ENCODE measurements around the gene LRMDA.

Gene LRMDA

GRCh38 chr10:76440426-76440825, 1009.0 kb downstream of the LRMDA start:
- DNase-seq (ENCODE audit: low read depth) = no peak

- no peak for DNase-seq (ENCODE audit: low read depth)
Observed at GRCh38 chr10:76442113-76442512, 1010.7 kb downstream of the LRMDA start.

GRCh38 chr10:76444034-76444800, 1012.8 kb downstream of the LRMDA start:
- no peak for DNase-seq (ENCODE audit: low read depth)

GRCh38 chr10:76447578-76447977, 1016.2 kb downstream of the LRMDA start:
- DNase-seq (ENCODE audit: low read depth) = no peak

GRCh38 chr10:76451911-76452310, 1020.5 kb downstream of the LRMDA start:
- DNase-seq (ENCODE audit: low read depth) = no peak

- DNase-seq (ENCODE audit: low read depth) = no peak
Observed at GRCh38 chr10:76453332-76453731, 1021.9 kb downstream of the LRMDA start.

GRCh38 chr10:76453997-76454396, 1022.6 kb downstream of the LRMDA start:
- no peak for DNase-seq (ENCODE audit: low read depth)

- DNase-seq (ENCODE audit: low read depth) = no peak
Observed at GRCh38 chr10:76454506-76455140, 1023.2 kb downstream of the LRMDA start.

- DNase-seq (ENCODE audit: low read depth) = no peak
Observed at GRCh38 chr10:76456197-76456596, 1024.8 kb downstream of the LRMDA start.

GRCh38 chr10:76459016-76459730, 1027.7 kb downstream of the LRMDA start:
- no peak for DNase-seq (ENCODE audit: low read depth)

- no peak for DNase-seq (ENCODE audit: low read depth)
Observed at GRCh38 chr10:76461024-76461423, 1029.6 kb downstream of the LRMDA start.

- DNase-seq (ENCODE audit: low read depth) = no peak
Observed at GRCh38 chr10:76463111-76463510, 1031.7 kb downstream of the LRMDA start.

GRCh38 chr10:76466836-76467503, 1035.5 kb downstream of the LRMDA start:
- DNase-seq (ENCODE audit: low read depth) = no peak

GRCh38 chr10:76469675-76470074, 1038.3 kb downstream of the LRMDA start:
- DNase-seq (ENCODE audit: low read depth) = no peak

- no peak for DNase-seq (ENCODE audit: low read depth)
Observed at GRCh38 chr10:76479103-76479790, 1047.8 kb downstream of the LRMDA start.

GRCh38 chr10:76481178-76481577, 1049.8 kb downstream of the LRMDA start:
- no peak for DNase-seq (ENCODE audit: low read depth)

GRCh38 chr10:76487582-76487981, 1056.2 kb downstream of the LRMDA start:
- DNase-seq (ENCODE audit: low read depth) = no peak

GRCh38 chr10:76488602-76489001, 1057.2 kb downstream of the LRMDA start:
- no peak for DNase-seq (ENCODE audit: low read depth)

GRCh38 chr10:76491216-76491615, 1059.8 kb downstream of the LRMDA start:
- no peak for DNase-seq (ENCODE audit: low read depth)

GRCh38 chr10:76492026-76492425, 1060.6 kb downstream of the LRMDA start:
- DNase-seq (ENCODE audit: low read depth) = no peak

GRCh38 chr10:76492678-76493472, 1061.5 kb downstream of the LRMDA start:
- no peak for DNase-seq (ENCODE audit: low read depth)

Measured in activated T-cell treated with anti-CD3 and anti-CD28 coated beads for 24 hours (primary cell).